HepG2 (cell line): ENCODE data around the gene CDKN3. TPM values are rescaled to one million over a fixed set of nuclear protein-coding genes. Genes with fewer than 3 reads are reported as not detected.

Experiments used
- ATAC-seq: fragments of 200-7000 bp; cut with Tn5 transposase; 3 replicates; pipeline ENCODE4 v1.9.1; 2020; ENCODE audit warnings: mild to moderate bottlenecking, moderate library complexity
- BruUV-seq: library from RNA; stranded (reverse); fragments of 400-500 nt; replicated peaks from 2 replicates; lab custom pipeline; 2021; lab: Mats Ljungman, UMichigan
- CTCF ChIA-PET: fragments of 300-600 bp; formaldehyde crosslinking; extraction: SDS; loops from one replicate; lab custom pipeline; 2021; ENCODE audit warnings: low total read pairs, inconsistent platforms, low intra/inter-chr PET ratio; lab: Yijun Ruan, JAX
- POLR2A ChIA-PET: fragments of 350-600 bp; sonication (Branson Sonifier 250); formaldehyde crosslinking; loops from one replicate; lab custom pipeline; 2020; ENCODE audit warnings: antibody characterized with exemption, inconsistent platforms; lab: Yijun Ruan, JAX
- DNase-seq: peaks from one replicate; pipeline ENCODE4 v3.0.0-alpha.2; 2015; ENCODE audit warnings: low spot score
- FAIRE-seq: peaks from 3 replicates; lab custom pipeline; 2011; peaks lifted over from hg19 to GRCh38; lab: Jason Lieb, UNC
- H2AFZ ChIP-seq: one replicate; pipeline ENCODE4 v1.6.1; 2011; ENCODE audit warnings: low read length, inconsistent platforms
- H3K27ac ChIP-seq: fragments of 300-600 bp; 3 replicates; pipeline ENCODE4 v1.8.0; 2011; ENCODE audit warnings: mixed run types, mild to moderate bottlenecking, mixed read lengths, low read length, inconsistent platforms; ENCODE audit not compliant: insufficient read depth; ENCODE audit errors: extremely low read length
- H3K27me3 ChIP-seq, 2 experiments: fragments of 200-600 bp in 1 of 2; 2 replicates in 1 of 2; 3 replicates in 1 of 2; pipeline versions ENCODE4 v1.6.0 to v1.8.0; 2011; ENCODE audit warnings: low read length in 2 of 2, mild to moderate bottlenecking in 2 of 2, moderate library complexity in 2 of 2, inconsistent platforms in 1 of 2; ENCODE audit not compliant: insufficient read depth in 2 of 2, control insufficient read depth in 1 of 2
- H3K36me3 ChIP-seq, 2 experiments: fragments of 200-600 bp in 1 of 2; replicated peaks in 1 of 2; 2 replicates in 1 of 2; 3 replicates in 1 of 2; pipeline versions ENCODE4 v1.5.1 to v1.8.0; 2011; ENCODE audit warnings: low read length in 2 of 2, inconsistent platforms in 1 of 2; ENCODE audit not compliant: insufficient read depth in 2 of 2, control insufficient read depth in 1 of 2
- H3K4me1 ChIP-seq: 2 replicates; pipeline ENCODE4 v1.5.1; 2012; ENCODE audit warnings: low read length, inconsistent platforms; ENCODE audit not compliant: insufficient read depth
- H3K4me2 ChIP-seq: 2 replicates; pipeline ENCODE4 v1.6.0; 2011; ENCODE audit warnings: low read depth, low read length, inconsistent platforms
- H3K4me3 ChIP-seq, 3 experiments: fragments of 200-600 bp in 1 of 3; sonication (generic), shearing (Covaris generic) in 1 of 3; replicated peaks in 1 of 3; 2 replicates each; pipeline ENCODE4 v1.5.1; 2011 to 2016; ENCODE audit warnings: low read length in 3 of 3, inconsistent platforms in 2 of 3, low read depth in 2 of 3, mild to moderate bottlenecking in 2 of 3, control low read depth in 1 of 3, mixed read lengths in 1 of 3; ENCODE audit not compliant: insufficient read depth in 1 of 3
- H3K79me2 ChIP-seq: one replicate; pipeline ENCODE4 v1.6.1; 2011; ENCODE audit warnings: low read length, inconsistent platforms; ENCODE audit not compliant: insufficient read depth
- H3K9ac ChIP-seq: 2 replicates; pipeline ENCODE4 v1.6.0; 2011; ENCODE audit warnings: mild to moderate bottlenecking, low read depth, low read length, inconsistent platforms; ENCODE audit not compliant: insufficient read depth
- H3K9me3 ChIP-seq: 2 replicates; pipeline ENCODE4 v1.5.1; 2012; ENCODE audit warnings: mild to moderate bottlenecking, low read length
- H4K20me1 ChIP-seq: 2 replicates; pipeline ENCODE4 v1.6.0; 2011; ENCODE audit warnings: inconsistent platforms, mild to moderate bottlenecking, low read length, moderate library complexity; ENCODE audit not compliant: insufficient read depth
- CEBPB ChIP-seq: IDR thresholded peaks from 2 replicates; pipeline ENCODE4 v1.6.1; 2011; ENCODE audit warnings: low read depth, low read length, improper control_type of control experiment, borderline replicate concordance
- GATAD2A ChIP-seq: IDR thresholded peaks from 2 replicates; pipeline ENCODE4 v1.6.1; 2016
- NCOA2 ChIP-seq: sonication (generic); formaldehyde crosslinking; IDR thresholded peaks from 2 replicates; pipeline ENCODE4 v1.8.0; 2022; ENCODE audit warnings: inconsistent platforms
- NR2F1 ChIP-seq, 2 experiments: fragments of 450-650 bp in 1 of 2; formaldehyde crosslinking in 1 of 2; IDR thresholded peaks; 2 replicates each; pipeline versions ENCODE4 v1.5.0 to v1.6.1; 2016 to 2020; ENCODE audit warnings: mild to moderate bottlenecking in 1 of 2, missing compliant biosample characterization in 1 of 2, missing genetic modification reagents in 1 of 2, moderate library complexity in 1 of 2
- RARA ChIP-seq: IDR thresholded peaks from 2 replicates; pipeline ENCODE4 v1.6.1; 2016; ENCODE audit warnings: missing genetic modification reagents, missing compliant biosample characterization
- RXRB ChIP-seq: IDR thresholded peaks from 2 replicates; pipeline ENCODE4 v1.6.1; 2016; ENCODE audit warnings: borderline replicate concordance, missing genetic modification reagents, missing compliant biosample characterization
- SOX13 ChIP-seq, 3 experiments: fragments of 450-650 bp in 1 of 3; sonication (generic) in 1 of 3; formaldehyde crosslinking in 1 of 3; IDR thresholded peaks in 2 of 3; conservative IDR thresholded peaks in 1 of 3; 2 replicates each; pipeline versions ENCODE4 v1.5.0 to v1.6.1; 2016 to 2020; ENCODE audit warnings: antibody characterized with exemption in 1 of 3, mild to moderate bottlenecking in 1 of 3, missing compliant biosample characterization in 1 of 3, missing genetic modification reagents in 1 of 3, moderate library complexity in 1 of 3
- THRA ChIP-seq: sonication (generic); formaldehyde crosslinking; IDR thresholded peaks from 2 replicates; pipeline ENCODE4 v1.4.0; 2020; ENCODE audit warnings: missing genetic modification reagents, borderline replicate concordance
- ZNF530 ChIP-seq: sonication (generic); formaldehyde crosslinking; IDR thresholded peaks from 2 replicates; pipeline ENCODE4 v1.5.0; 2020; ENCODE audit warnings: low read depth, mild to moderate bottlenecking, missing genetic modification reagents
- ZNF790 ChIP-seq: sonication (generic); formaldehyde crosslinking; IDR thresholded peaks from 2 replicates; pipeline ENCODE4 v1.8.0; 2022; ENCODE audit warnings: missing genetic modification reagents, mild to moderate bottlenecking, borderline replicate concordance
- whole genome bisulfite sequencing: methylation state at CpG from one replicate; pipeline ENCODE4 v1.1.6; 2017; ENCODE audit warnings: low lambda C conversion rate; 5-methylcytosine and 5-hydroxymethylcytosine counted together
- in situ Hi-C: cut with HindIII; loops from 2 replicates; pipeline ENCODE4 v1.10.0; 2017; ENCODE audit warnings: low pct_unique_long_range_greater_than_20kb; ENCODE audit not compliant: extremely low pct_ligation_motif_present
- intact Hi-C: fragments of 100-400 bp; cut with micrococcal nuclease; formaldehyde crosslinking; loops from one replicate; pipeline ENCODE4 v1.10.0; 2022; ENCODE audit not compliant: unreplicated experiment
- polyA plus RNA-seq, 8 experiments: library from polyadenylated mRNA; depleted of rRNA in 3 of 8; stranded (reverse) in 7 of 8; unstranded in 1 of 8; fragments of >200 nt; fragmentation: Illumina TruSeq in 4 of 8; extraction: Trizol in 4 of 8; gene quantifications; 2 replicates each; pipeline versions ENCODE4 v1.2.1 to v1.2.3, GENCODE V29; 2011 to 2016; ENCODE audit warnings: low read depth in 4 of 8, missing spikeins in 1 of 8, mixed read lengths in 1 of 8; ENCODE audit not compliant: insufficient read depth in 1 of 8
- total RNA-seq, 5 experiments: library from RNA; depleted of rRNA; stranded (reverse); fragments of >200 nt; fragmentation: Illumina TruSeq; extraction: Trizol; gene quantifications; 2 replicates each; pipeline ENCODE4 v1.2.3, GENCODE V29; 2016; ENCODE audit warnings: low read depth in 1 of 5

Gene CDKN3
- total and polyA plus RNA-seq, 2 of the 13 experiments (the other 11 are each of a cell fraction or from before 2014, with no cell fraction given) = 63.0 to 88.9 TPM

- FAIRE-seq (no peak), ATAC-seq (peak; percentile 5; the same call in 1 of the 3 replicates), DNase-seq (peak; percentile 48)
- Histone ChIP-seq H3K27me3 (no peaks in the 10 kb centered on the region), H3K36me3 (no peaks in the 10 kb centered on the region), H3K27ac (peak overlapping the region; percentile 73), H3K79me2 (no peaks in the 10 kb centered on the region), H2AFZ (no peak overlapping the region), H3K4me2 (peak overlapping the region; percentile 73), H3K4me1 (peaks cover 38% of the 10 kb centered on the region), H3K4me3 (peak overlapping the region in 2 of 3 experiments; percentile 23 to 53; a peak in 2 of 6 replicates), H4K20me1 (no peaks in the 10 kb centered on the region), H3K9me3 (no peaks in the 10 kb centered on the region), H3K9ac (peak overlapping the region; percentile 47)
- intact Hi-C loops (no loop called here), in situ Hi-C loops (no loop called here)
- TF ChIP-seq CEBPB (peak; percentile 7; the same call in 1 of the 2 replicates), ZNF530 (CRISPR knock-in tag) (no peak), NR2F1 (CRISPR knock-in tag; IDR thresholded peaks at IDR 0.05) (0 out of 4 replicates have a peak, but pooled peaks of 1 of the 2 experiments have one; percentile 13), GATAD2A (0 out of 2 replicates have a peak, but pooled peaks have one; percentile 15), SOX13 (IDR thresholded peaks at IDR 0.05) (no peak), SOX13 (CRISPR knock-in tag; conservative IDR thresholded peaks at IDR 0.05 in 1 of 2, IDR thresholded peaks at IDR 0.05 in 1 of 2) (0 out of 4 replicates have a peak, but pooled peaks of 1 of the 2 experiments have one; percentile 3), RXRB (CRISPR knock-in tag) (peak; percentile 75), THRA (CRISPR knock-in tag) (peak; percentile 44; the same call in 1 of the 2 replicates), NCOA2 (CRISPR knock-in tag) (peak; percentile 29; the same call in 1 of the 2 replicates), RARA (CRISPR knock-in tag) (peak; percentile 30; the same call in 1 of the 2 replicates), ZNF790 (CRISPR knock-in tag) (no peak)
- ChIA-PET CTCF (no interaction called here), POLR2A (interaction anchor here (0.9 to 1.9 kb wide), 5 partner anchors 36 to 85 kb away, joined by 3 to 6 read pairs (median 3); partner anchors contain the start of gene CDKN3)
- no TSS peak for BruUV-seq
- 4% methylated on average over 3 of the region's 3 CpGs for WGBS
These were observed 55.2 kb downstream of the CDKN3 start for GRCh38 chr14:54451961-54452360.
